T-helper 1 cell treated with Interleukin-12 subunit alpha and Interleukin-12 subunit beta and Interleukin-4 antibody, amounts not matched to agents 30 ng/mL and 1 ng/mL, for 36 hours (primary cell): ENCODE measurements around the gene VPS8. TPM values are rescaled to one million over a fixed set of nuclear protein-coding genes. Genes with fewer than 3 reads are reported as not detected.

Experiments used
- intact Hi-C: fragments of 100-400 bp; cut with micrococcal nuclease; formaldehyde crosslinking; loops from one replicate; pipeline ENCODE4 v1.15.1; 2024
- total RNA-seq: library from RNA; stranded (reverse); gene quantifications from 2 replicates; pipeline ENCODE4 v1.2.3, GENCODE V29; 2022

VPS8 gene
- total RNA-seq, 1 donor from 2014 or later, result 82.6 TPM

- intact Hi-C loops, result loop anchor here (1.0 to 10.0 kb wide), 6 partner anchors 61 to 1296 kb away; partner anchors contain the start of genes ETV5, KLHL24, KLHL6 and TMEM41A
Observed at GRCh38 chr3:184811663-184811998, 335 bp upstream of the VPS8 start.

GRCh38 chr3:184812662-184813042 lies 686 bp downstream of the VPS8 start:
- intact Hi-C loops, result loop anchor here (1.0 to 10.0 kb wide), 16 partner anchors 100 to 1526 kb away; partner anchors contain the start of genes ABCC5, AP2M1, EIF2B5 and EIF4G1

- intact Hi-C loops, result loop anchor here (2.0 to 10.0 kb wide), 7 partner anchors 364 to 1527 kb away; partner anchors contain the start of genes ABCC5, EIF4G1, ETV5 and KLHL24
Observed at GRCh38 chr3:184813357-184813756, 1.4 kb downstream of the VPS8 start.

DNA sequence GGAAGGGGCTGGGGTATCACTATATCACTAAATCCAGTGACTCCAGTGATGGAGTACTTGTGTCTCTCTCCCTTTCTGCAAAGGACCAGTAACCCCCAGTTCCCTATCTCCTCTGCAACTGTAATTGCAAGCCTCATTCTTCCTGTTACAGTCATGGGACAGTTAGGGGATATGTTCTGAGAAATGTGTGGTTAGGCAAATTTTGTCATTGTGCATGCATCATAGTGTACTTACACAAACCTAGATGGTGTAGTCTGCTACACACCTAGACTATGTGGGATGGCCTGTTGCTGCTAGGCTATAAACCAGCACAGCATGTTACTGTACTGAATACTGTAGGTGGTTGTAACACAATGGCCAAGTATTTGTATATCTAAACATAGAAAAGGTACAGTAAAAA lies 2.2 kb downstream of the VPS8 start:
- intact Hi-C loops, result loop anchor here (2.0 to 10.0 kb wide), 5 partner anchors 363 to 1293 kb away; partner anchors contain the start of genes ALG3, EEF1AKMT4, ETV5 and KLHL24

DNA sequence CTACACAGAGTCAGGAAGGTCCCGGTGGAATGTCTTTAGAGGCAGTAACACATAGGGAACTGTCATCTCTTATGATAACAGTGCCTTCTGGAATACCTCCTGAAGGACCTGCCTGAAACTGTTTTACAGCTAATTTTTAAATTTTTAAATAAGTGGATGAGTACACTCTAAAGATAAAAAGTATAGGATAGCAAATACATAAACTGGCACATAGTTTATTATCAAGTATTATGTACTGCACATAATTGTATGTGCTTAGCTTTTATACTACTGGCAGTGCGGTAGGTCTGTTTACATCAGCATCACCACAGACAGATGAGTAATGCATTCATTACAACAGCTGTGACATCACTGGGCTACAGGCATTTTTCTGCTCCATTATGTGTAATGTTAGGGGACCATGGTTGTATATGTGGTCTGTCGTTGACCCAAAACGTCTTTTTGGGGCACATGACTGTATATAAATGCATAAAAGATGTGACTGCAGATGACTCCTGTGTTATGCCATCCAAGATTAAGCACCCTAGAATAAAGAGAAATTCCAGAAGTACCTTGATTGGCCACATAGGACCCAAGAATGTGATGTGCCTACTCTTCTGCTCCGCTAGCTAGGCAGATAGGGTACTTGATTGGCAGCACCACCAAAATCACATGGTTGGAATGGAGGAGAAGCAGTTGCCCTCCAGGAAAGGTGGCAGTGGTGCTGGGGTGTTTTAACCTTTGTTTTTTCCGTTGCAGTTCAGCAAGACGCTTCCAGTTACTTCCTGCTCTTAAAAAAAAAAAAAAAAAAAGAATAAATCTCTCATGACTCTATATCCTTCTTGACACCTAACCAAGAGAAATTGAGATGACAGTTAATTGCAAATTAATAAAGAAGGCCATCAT lies 3.3 kb downstream of the VPS8 start:
- intact Hi-C loops, result loop anchor here (1.0 to 10.0 kb wide), 4 partner anchors 57 to 1260 kb away; partner anchors contain the start of genes ALG3, EEF1AKMT4 and KLHL6

DNA sequence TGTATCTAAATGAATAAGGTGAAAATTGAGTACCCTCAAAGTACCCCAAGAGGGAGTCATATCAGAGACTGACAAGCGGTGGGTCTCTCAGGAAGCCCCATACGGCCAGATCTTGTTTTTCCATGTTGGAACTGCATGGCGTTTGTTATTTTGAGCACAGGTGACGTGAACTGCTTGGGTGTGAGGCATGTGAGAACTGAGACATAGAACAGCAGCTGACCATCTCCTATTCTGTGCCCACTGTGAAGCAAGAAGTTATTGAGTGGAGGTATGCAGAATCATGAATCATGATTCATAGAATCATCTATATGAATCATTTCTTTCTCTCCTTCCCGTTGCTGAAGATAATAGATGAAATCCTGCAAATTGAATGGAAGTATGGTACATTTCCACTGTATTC lies 4.6 kb downstream of the VPS8 start:
- intact Hi-C loops, result loop anchor here (10.0 kb wide), 1 partner anchor 1262 kb away; the partner anchor contains the start of gene KLHL6

DNA sequence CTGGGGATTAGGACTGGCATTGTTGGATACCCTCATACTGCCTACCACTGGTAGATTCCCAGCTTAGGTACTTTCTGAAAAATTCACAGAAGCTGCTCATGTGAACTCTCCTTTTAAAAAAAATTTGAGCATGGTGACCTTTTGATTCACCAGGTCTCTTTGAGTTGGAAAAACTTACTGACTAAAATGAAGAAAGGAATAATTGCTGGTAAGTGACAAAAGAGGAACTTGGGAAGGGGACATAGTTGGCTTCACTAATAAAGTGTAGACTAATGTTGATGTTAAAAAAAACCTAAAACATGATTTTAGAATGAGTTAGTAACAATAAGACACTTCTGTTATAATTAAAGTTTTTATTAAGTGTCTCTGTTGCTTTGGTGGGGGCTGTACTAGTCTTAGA lies 8.6 kb downstream of the VPS8 start:
- intact Hi-C loops, result no loop called here

- intact Hi-C loops, result no loop called here
Observed at GRCh38 chr3:184821034-184821433, 9.1 kb downstream of the VPS8 start.

GRCh38 chr3:184822081-184822480 lies 10.1 kb downstream of the VPS8 start:
- intact Hi-C loops, result no loop called here

DNA sequence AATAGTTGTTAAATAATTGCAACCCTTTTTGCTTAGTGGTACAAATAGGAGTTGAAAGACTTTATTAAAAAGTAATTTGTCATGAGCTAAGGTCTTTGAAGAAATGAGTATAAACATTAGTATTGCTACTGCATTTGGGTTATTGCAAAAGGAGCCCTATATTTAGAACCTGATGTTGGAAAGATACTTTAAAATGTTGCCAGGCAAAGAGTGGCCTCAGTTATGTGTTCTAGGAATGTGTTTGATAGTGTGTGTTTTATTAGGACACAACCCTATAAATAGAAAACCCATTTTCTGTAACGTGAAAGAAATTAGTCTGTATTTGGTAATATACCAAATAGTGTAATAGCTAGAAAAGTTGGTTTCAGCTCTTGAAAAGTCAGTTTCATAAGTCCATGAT lies 10.7 kb downstream of the VPS8 start:
- intact Hi-C loops, result no loop called here

DNA sequence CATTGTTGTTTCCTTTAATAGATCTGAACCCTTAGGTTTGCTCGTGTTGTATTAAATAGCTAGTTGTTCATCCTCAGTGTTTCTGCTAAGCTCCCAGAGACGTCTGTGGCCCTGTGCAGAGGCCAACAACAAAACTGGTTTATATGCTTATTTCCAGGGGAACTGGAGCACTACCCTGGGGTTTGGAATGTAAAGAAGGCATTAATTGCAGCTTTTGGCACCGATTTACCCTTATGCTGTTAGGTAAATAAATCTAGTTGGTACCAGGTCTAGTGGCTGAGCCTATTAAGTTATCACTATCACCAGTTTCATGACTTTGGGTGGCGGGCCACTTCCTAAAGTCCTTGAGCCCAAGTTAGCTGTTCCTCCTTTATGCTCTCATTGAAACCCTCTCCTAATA lies 12.0 kb downstream of the VPS8 start:
- intact Hi-C loops, result no loop called here

DNA sequence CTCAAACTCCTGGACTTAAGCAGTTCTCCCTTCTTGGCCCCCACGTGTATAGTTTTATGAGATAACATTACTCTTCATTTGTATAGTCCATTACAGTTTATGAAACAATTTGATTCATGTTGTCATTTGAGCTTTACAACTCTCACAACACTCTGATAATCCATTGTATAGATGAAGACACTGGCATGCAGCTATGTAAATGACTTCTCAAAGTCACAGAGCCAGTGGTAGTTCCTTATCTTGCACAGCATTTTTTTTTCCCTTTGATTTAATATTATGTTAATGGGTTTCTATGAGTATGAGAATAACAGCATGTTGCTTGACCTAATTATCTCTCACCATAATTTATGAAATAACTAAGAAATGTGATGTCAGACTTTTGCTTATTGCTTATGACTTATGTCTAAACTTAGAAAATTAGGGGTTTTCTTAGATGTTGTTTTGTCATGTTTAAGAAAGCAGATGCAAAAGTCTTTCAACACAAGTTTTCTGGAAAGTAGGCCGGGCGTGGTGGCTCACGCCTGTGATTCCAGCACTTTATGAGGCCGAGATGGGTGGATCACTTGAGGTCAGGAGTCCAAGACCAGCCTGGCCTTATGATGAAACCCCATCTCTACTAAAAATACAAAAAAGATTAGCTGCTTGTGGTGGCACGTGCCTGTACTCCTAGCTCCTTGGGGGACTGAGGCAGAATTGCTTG lies 13.3 kb downstream of the VPS8 start:
- intact Hi-C loops, result no loop called here

GRCh38 chr3:184827572-184827971 lies 15.6 kb downstream of the VPS8 start:
- intact Hi-C loops, result no loop called here

- intact Hi-C loops, result no loop called here
Observed at GRCh38 chr3:184832044-184832443, 20.1 kb downstream of the VPS8 start.

- intact Hi-C loops, result no loop called here
Observed at GRCh38 chr3:184832903-184833302, 20.9 kb downstream of the VPS8 start.

DNA sequence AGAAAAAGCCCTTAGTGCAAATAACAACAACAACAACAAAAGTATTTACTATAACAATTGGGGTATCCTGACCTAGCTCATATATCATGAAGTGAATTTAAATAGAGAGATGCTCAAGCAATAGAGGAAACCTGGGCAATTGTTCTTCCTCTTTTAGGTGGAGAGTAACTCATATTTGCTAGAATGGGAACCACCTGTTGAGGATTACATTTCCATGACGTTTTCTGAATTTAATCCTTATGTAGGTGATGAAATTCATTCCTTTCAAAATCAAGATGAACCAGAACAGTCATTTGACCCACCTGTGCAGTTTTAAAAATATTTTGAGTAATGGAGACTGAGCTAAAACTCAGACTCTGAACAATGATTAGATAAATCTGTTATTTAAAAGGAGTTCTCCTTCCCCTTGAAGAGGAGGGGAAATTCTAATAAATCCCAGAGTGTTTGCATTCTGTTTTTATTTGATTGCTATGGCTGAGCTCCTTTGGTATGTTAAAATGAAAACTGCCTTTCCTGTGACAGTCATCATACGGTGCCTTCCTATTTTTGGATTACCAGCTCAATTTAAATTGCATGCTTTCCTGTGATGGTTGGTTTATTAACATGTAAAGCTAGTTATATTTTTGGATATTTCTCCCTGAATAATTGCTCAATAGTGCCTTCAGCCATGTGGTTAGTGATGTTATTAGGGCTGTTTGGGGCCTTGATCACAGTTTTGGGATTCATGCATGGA lies 24.3 kb downstream of the VPS8 start:
- intact Hi-C loops, result no loop called here

DNA sequence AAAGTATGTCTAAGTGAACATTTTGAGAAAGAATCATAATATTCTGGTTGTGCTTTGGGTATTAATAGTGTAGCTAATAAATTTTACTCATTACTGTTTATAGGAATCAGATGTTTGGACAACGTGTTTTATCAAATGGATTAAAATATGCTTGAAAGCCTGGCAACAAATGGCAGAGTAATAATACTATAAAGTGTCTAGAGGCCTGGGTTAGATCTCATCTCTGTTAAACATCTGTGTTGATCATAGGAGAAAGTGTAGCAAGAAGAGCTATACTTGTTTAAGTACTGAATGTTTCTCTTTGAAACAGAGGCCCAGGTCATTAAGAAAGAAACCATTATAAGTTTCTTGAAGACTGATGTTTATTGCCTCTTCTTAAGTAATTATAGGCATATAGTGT lies 30.5 kb downstream of the VPS8 start:
- intact Hi-C loops, result no loop called here

DNA sequence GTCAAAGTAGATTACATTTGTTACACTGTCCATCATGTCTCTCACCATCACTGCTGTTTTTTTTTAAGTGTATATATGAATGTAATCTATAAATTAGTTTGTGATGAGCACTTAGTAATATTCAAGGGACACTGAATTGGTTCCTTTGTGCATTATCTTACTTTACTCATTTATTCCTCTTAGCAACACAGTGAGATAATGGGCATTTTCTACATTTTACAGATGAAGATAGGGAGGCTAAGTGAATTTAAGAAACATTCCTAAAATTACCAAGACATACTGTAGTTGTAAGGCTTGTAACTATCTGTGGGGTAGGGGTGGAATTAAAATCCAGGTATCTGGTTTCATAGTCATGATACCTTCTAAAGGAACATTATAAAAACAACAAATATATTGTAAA lies 33.9 kb downstream of the VPS8 start:
- intact Hi-C loops, result no loop called here

DNA sequence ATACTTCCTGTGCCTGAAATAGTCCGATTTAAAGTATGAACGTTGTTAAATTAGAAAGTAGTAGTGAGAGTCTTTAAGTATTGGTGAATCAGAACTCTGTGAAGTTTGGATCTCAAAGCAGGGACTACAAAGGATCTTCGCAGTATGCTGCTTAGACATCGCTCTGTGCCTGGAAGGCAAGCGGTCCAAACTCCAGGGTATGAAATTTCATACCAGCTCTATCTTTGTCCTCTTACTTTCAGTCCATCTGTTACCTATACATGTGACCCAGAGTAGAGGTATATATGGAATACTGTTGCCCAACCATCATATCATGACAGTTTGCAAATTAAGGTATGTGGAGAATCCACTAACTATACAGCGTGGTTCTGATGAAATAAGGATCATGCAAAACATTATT lies 34.5 kb downstream of the VPS8 start:
- intact Hi-C loops, result no loop called here

DNA sequence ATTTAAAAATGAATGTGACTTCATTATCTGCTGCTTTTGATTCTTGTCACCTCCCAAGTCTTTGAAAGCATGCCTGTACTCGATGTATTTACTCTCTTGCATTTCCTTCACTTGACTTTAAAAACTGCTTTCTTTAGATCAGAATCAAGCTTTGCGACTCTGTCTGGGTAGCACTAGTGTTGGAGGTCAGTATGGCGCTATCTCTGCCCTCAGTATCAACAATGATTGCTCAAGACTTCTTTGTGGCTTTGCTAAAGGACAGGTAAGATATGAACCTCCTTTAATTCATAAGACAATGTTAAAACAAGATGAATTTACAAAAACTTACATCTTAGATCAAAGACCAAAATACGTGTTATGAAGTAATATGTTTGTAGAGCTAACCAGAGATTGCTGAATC lies 37.0 kb downstream of the VPS8 start:
- intact Hi-C loops, result no loop called here

DNA sequence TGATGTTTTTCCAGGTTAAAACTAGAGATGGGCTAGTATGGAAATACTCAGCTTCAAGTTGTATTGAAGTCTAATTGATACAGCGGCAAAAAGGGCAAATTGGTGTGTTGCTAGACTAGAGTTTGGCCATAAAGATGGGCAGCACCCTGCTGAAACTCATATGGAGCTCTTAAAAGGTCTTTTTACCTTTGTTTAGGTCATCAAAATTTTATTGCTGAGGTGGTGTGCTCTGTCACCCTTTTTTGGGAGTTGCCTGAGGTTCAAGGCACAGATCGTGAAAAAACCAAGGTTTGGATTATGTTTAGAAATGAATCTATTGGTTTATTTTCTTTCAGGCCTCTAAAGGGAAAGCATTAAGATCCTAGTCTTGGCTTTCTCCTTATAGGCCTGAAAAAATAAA lies 38.2 kb downstream of the VPS8 start:
- intact Hi-C loops, result no loop called here

- intact Hi-C loops, result no loop called here
Observed at GRCh38 chr3:184857099-184857498, 45.1 kb downstream of the VPS8 start.
